Left kidney (tissue), 2 donors: ENCODE results near the gene CYB561. TPM values are rescaled to one million over a fixed set of nuclear protein-coding genes. Genes with fewer than 3 reads are reported as not detected.
"Not testable (repeated sequence)": the region's sequence is repeated elsewhere in the genome, so short reads cannot be mapped to it uniquely, and the experiment has no call there.

ENCODE experiments used
- DNase-seq: peaks from one replicate; pipeline ENCODE4 v3.0.0-alpha.2; 2013
- polyA plus RNA-seq: library from polyadenylated mRNA; unstranded; fragments of 120-200 nt; gene quantifications from one replicate; pipeline ENCODE4 v1.2.1, GENCODE V29; 2013; ENCODE audit not compliant: insufficient read length

The CYB561 gene
- polyA plus RNA-seq, 1 donor: 24.7 TPM

DNA sequence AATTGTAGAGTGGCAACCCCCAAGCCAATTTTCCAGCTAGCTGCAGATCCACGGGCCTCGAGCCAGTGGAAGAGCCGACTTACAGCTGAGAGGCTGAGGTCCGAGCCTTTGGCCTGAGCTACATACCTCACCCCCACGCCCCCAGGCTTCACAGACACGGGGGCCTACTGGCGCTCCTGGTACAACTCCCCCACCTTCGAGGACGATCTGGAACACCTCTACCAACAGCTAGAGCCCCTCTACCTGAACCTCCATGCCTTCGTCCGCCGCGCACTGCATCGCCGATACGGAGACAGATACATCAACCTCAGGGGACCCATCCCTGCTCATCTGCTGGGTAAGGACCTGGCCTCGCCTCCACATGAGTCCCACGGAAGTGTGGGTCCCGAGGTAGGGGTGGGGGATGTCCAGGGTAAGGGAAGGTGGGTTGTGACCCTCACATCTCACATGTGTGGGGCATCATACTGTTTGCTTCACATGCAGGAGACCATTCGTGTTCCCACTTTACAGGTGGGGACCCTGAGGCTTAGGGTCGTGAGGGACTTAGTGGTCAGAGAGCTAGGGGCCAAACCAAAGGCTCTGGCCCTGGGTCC lies 34.2 kb upstream of the CYB561 start:
- DNase-seq: no peak

DNA sequence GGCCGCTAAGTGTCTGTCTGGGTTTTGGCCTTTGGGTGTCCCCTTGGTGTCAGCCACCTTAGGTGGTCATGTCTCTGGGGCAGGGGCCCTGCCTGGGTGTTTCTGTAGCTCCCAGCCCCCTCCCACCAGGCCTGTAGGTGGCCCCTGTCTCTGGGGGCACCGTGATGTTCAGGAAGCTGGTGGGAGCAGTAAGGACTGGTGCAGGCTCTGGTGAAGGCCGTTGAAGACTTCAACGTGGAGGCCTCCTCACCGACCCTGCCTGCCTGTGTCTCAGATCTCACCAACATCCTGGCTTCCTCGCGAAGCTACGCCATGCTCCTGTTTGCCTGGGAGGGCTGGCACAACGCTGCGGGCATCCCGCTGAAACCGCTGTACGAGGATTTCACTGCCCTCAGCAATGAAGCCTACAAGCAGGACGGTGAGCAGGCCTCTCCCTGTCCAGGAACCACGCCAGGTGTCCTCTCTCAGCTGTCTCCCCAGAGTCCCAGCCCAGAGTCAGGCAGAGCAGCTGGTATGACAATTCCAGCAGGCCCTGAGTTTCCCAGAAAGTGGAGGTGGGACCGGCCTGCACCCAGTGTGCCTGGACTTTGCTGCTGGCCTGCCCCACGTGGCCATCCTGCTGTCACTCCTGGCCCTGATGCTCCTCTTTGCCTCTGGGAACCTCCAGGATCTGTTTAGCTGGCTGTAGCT lies 33.5 kb upstream of the CYB561 start:
- no peak for DNase-seq

DNA sequence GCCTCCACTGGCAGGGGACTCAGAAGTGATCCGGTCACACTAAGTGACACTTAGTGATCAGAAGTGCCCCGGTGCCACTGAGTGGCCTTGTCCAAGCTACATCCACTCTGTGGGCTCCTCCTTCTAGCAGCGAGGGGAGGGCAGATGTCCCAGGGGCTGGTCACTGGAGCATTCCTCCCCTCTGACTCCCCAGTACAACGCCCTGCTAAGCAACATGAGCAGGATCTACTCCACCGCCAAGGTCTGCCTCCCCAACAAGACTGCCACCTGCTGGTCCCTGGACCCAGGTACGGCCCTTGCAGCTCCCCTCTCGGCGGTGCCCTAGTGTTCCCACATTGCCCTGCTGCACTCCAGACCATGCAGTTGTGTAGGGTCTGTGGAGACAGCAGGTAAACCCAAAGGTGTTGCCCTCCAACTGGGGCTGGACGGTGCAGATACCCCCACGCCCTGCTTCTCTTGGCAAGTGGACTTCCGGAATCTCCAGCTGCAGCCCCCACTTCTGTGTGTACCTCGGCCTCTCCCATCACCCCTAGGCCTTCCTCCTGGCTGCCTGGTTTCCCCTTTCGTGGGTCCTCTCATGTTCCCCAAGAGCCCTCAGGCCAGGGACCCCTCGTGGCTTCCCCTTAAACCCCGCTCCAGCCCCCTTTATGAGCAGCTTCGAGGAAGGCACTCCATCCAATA lies 32.8 kb upstream of the CYB561 start:
- DNase-seq: peak; percentile 58

DNA sequence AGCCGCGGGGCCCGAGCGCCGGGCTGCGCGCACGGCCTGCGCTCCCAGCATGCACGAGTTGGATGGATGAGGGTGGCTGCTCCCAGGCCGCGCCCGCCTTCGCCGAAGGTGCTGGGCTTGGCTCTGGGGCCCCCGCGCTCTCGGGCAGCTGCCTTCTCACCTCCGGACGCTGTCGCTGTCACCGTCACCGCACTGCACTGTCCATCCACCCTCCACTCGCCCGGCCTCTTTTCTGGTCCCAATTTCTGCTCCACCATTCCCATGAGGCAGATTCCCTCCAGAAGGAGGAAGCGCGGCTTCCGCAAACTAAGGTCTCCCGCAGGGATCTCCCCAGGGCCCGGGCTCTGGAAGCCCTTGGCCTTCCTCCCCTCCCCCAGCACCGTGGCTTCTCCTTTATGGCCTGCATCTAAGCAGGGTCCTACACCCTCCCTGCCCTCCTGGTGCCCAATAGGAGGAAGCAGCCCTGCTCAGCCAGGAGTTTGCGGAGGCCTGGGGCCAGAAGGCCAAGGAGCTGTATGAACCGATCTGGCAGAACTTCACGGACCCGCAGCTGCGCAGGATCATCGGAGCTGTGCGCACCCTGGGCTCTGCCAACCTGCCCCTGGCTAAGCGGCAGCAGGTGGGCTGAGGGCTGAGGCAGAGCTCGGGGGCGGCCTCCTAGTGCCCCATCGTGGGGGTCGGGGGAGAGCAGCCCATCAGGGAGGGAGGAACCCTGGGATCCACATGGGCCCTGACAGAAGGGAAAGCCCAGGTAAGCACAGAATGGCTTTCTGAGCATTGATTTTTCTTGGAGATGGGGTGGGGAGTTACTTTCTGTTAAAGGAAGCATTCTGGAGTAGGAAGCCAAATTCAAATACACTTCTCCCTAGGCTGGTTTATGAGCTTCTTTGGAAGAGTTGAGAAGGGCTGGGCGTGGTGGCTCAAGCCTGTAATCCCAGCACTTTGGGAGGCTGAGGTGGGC lies 31.7 kb upstream of the CYB561 start:
- no peak for DNase-seq

DNA sequence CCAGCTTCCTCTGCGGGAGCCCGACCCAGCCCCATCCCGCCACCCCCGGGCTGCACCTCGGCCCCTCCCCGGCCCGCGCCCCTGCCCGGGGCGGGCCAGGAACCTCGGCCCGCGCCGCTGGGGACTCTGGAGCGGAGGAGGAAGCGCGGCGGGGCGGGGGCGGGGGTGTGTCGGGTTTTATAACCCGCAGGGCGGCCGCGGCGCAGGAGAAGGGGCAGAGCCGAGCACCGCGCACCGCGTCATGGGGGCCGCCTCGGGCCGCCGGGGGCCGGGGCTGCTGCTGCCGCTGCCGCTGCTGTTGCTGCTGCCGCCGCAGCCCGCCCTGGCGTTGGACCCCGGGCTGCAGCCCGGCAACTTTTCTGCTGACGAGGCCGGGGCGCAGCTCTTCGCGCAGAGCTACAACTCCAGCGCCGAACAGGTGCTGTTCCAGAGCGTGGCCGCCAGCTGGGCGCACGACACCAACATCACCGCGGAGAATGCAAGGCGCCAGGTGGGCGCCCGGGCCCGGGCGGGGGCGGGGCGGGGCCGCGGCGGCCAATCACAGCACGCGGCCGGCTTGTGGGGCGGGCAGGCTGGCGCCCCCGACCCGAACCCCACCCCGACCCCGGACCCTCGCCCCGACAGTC lies 30.9 kb upstream of the CYB561 start, which contains the start of gene ACE:
Gene ACE, plus strand, starts transcription at position 208 of the 626 bp plus-strand sequence. Its CDS starts 34 bp downstream, at position 242.
- DNase-seq: no peak

DNA sequence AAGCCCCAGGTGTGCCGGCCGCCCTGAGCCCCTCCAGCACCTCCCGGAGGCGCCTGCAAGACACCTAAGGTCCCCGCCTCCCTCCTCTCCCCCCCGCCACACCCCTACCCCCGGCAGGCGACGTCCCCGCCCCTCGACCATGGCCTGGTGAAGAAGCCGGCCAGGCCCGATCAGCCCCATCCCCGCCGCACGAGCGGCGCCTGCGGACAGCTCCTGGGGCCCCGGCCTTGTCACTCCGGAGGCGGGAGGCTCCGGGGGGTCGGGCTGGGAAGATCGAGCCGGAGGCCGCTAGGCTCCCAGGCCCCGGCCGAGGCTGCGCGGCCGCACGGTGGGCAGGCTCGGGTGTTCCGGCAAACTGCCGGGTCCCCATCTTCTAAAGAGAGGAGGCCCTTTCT lies 30.4 kb upstream of the CYB561 start:
- DNase-seq: no peak

DNA sequence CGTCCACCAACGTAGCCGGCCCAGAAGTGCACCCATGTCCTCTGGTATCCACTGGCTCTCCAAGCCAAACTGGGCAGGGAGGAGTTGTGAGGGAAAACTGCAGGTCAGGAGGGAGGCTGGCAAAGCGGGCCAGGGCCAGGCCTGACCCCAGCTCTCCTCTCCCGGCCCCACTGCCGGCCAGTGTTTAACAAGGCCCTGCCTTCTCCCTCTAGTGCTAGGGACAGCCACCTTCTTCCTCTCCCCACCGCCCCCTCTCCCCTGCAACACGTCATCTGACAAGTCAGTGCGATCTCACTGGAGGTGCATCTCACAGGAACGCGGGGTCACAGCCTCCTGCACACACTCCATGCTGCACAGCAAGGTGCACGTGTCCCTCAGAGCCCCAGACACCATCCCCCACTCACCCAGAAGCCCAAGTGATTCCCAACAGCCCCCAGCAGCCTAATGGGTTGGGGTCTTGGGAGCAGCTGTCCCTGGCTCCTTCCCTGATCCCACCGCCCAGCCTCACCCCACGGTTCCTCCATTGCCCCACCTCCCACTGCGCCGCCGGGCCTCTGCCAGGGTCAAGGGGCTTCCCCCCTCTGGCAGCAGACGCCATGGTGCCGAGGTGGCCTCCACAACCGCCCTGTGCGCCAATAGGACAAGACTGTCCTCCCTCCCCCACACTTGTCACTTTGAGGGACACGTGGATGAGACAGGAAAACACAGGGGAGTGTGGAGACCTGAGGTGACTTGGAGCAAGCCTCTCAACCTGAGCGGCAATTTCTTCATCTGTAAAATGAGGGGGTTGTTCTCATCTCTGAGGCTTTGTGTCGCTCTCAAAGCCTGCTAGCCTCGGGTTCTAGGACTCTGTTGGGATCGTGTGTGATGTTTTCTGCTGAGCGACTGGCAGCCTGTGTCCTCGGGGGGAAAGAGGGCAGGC lies 29.6 kb upstream of the CYB561 start:
- no peak for DNase-seq

DNA sequence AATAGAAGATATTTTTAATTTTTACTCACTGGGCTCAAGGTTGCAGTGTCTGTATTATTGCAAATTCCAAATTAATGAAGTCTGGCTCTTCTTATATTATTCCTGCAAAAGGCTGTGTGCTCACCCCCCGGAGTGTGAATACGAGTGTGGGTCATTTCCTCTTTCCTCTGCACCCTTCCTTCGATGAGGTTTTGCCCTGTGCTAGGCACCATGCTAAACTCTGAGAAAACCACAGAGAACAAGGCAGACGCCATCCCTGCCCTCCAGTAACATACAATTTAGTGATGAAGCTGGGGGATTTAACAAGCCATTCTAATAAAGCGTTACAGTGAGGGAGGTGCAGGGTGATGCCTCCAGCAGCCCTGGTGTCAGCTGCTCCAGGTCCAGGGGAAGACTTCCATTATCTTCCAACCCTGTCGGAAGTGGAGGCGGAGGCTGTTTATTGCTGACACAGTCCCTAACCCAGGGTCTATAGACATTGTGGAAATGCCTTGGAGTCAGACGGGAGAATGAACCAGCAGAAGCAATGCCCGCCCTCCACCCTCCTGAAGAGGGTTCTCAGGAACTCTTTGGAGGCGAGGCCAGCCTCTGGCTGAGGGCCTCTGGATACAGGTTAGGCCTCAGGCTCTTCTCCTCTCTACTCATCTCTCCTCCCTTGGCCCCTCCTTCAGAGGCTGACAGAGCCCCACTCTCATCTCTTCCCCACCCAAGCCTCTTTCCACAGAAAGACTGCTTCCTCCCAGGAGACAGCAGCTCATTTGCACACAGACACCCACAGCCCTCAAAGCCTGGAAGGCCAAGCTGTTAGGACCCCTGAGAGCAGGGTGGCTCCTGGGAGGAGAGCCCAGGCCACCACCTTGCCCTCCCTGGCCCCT lies 28.7 kb upstream of the CYB561 start:
- no peak for DNase-seq

DNA sequence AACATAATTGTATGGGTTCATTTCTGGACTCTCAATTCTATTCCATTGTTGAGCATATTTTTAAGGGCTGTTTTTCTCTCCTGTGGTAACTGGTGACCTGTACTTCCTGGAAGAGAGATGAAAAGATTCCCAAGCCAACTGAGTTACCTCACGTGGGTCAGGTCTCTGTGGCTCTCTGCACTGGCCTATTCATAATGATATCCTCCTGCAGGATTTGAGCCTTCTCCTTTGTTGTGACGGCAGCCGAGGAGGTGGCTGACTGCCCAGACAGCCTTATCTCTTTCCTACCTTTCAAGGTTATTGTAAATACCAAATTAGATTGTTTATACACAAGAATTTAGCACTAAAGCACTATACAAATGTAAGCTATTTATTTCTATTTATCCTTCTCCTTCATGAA lies 28.1 kb upstream of the CYB561 start:
- DNase-seq: no peak

DNA sequence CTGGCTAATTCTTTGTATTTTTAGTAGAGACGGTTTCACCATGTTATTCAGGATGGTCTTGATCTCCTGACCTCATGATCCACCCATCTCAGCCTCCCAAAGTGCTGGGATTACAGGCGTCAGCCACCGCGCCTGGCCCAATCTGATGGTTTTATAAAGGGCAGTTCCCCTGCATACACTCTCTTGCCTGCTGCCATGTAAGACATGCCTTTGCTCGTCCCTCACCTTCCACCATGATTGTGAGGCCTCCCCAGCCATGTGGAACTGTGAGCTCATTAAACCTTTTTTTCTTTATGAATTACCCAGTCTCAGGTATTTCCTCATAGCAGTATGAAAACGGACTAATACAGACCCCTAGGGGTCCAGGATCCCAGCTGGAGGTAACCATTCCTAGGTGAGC lies 22.0 kb upstream of the CYB561 start:
- not testable (repeated sequence) for DNase-seq

DNA sequence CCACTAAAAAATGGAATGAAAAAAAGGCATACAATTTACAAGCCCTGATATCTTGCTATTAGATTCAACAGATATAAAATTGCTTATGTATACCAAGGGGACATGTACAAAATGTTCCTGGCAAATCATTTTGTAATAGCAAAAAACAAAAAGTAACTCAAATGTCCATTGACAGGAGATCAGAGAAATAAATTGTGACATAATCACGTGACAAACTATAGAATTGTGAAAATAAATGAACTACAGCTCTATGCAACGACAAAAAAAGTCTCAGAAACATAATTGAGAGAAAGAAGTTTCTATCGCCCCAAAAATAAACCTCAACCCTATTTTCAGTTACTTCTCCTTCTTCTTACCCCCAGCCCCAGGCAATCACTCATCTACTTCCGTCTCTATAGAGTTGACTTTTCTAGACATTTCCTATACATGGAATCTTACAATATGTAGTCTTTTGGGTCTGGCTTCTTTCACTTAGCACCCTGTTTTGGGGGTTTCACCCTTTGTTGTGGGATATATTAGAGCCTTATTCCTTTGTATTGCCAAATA lies 18.7 kb upstream of the CYB561 start:
- DNase-seq: no peak

DNA sequence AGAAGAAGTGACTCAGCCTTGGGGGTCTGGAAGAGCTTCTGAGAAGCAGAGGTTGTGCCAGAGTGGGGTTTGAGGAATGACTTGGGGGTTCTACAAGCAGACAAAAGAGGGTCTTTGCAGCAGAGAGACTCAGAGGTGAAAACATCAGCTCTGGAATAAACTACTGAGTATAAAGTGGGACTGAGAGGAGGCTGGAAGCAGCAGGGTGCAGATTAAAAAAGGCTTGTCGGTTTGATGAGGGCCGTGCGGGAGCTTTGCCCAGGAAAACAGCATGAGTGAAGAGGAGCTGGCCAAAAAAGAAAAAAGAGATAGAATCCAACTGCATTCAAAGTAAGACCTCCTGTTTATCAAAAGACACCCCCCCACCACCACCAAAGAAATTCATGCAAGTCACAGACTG lies 17.7 kb upstream of the CYB561 start:
- no peak for DNase-seq

DNA sequence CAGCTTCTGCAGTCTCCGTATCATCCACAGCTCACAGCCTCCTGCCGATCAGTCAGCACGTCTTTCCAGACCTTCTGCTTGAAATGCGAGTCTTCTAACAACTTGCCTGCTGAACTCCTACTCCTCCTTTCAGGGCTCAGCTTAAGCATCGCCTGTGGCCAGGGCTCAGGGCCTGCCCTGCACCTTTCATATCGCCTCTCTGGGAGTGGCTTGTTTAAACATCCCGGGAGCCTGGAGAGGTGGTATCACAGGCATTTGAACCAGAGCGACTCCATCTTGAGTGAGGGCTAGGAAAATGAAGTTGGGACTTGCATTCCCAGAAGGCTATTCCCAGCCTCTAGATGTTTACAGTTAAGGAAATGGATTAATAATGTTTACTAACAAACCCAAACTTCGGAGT lies 13.9 kb upstream of the CYB561 start:
- no peak for DNase-seq

DNA sequence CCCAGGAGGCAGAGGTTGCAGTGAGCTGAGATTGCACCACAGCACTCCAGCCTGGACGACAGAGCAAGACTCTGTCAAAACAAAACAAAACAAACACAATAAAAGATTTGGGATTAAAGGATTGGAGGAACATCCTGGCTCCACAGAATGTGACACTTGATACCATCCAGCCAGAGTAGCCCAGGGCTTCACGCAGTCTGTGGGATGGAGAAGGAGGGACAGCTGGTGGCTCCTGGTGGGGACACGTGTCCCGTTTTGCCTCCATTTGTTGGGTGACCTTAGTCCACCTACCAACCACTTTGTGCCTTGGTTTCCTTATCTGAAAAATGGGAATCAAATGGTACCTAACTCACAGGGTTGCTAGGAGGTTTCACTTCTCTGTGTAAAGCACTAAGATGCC lies 12.4 kb upstream of the CYB561 start:
- no peak for DNase-seq

DNA sequence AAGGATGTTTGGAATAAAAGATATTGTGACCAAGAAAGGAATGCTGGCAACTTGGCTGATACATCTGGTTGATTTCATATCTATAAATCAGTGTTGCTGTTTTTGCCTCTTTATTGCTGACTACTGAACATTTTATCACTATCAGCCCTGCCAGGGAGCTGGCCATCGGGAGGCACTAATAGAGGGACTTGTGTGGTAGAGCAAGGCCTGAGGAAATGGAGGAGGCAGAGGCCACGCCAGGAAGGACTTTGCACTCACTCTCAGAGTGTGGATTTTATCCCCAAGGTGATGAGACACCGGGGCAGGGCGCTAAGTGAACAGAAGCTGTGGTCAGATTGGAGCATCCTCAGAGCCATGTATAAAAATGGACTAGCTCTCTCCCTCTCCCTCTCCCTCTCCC lies 9.3 kb upstream of the CYB561 start:
- no peak for DNase-seq

DNA sequence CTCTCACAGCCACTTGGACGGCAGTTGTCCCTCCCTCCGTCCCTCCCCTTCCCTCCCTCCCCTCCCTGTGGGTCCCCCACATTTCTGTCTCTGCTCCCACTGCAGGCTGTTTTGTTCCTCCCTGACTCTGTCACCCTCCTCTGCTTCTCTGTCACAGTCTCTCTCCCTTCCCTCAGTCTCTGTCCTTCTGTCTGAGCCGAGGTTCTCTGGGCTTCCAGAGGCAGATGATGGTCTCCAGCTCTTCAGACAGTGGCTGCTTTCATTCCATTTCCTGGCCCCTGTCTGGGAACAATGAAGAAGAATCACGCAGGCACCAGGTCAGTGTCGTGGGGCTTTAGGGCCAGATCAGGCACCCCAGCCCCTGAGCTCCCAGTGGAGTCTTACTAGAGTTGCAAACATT lies 8.8 kb upstream of the CYB561 start:
- no peak for DNase-seq

DNA sequence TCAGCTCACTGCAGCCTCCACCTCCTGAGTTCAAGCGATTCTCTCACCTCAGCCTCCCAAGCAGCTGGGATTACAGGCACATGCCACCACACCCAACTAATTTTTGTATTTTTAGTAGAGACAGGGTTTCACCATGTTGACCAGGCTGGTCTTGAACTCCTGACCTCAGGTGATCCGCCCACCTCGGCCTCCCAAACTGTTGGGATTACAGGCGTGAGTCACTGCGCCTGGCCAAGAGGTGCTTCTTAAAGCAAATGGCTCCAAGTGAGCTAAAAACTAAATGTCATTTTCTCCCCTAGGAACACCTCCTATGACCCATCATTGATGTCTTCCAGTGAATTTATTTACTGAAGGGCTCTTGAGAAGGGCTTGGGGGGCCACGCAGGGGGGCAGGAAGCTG lies 8.3 kb upstream of the CYB561 start:
- not testable (repeated sequence) for DNase-seq

DNA sequence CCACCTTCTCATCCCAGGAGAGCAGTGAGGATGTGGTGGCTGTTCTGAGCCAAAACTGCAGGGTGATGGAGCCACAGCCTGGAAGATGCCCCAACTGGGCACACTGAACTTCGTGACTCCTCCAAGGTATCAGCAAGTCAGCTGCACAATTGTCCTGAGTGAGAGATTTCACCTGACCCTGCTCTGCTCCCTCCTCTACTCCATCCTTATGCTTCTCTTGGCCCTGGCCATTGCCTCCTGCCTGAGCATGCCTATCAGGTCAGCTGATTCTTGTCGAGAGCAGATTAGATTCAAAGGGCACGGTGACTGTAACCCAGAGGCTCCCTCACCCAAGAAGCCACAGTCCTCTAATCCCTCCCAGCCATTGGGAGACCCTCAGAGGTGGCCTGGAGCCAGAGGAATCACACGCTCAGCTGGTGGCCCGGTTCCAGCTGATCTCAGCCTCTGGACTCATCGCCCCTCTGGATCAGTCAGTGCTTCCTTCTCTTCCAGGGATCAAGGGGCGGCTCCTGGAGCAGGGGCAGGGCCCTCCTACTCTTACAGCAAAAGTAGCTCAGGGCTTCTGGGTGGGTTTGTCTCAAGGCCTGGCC lies 7.0 kb upstream of the CYB561 start:
- DNase-seq: no peak
